HG03342 (cell line): ENCODE results near the gene GOSR2.
"Not testable (repeated sequence)": the region's sequence is repeated elsewhere in the genome, so short reads cannot be mapped to it uniquely, and the experiment has no call there.

Experiments
- ATAC-seq: cut with Tn5 transposase; IDR thresholded peaks from one replicate; pipeline ENCODE4 v1.9.1; 2021; ENCODE audit warnings: mild to moderate bottlenecking, moderate library complexity; ENCODE audit not compliant: unreplicated experiment

Gene GOSR2

GRCh38 chr17:46928467-46929261 lies 5.7 kb downstream of the GOSR2 start:
- no peak for ATAC-seq

DNA sequence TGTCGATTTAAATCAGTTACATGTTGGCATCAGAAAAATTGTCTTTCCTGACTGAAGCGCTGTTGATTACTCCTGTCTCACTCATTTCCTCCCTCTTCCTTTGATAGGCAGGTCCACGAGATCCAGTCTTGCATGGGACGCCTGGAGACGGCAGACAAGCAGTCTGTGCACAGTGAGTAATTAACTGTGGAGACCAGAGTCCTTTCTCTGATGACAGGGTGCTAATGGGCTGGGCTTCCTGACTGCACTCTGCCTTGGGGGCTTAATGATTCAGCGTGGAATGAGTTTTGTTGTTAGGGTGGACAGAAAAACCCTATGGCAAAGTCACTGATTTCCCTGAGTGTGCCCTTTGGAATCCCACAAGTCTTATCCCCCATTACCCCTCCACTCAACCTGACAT lies 6.5 kb downstream of the GOSR2 start:
- no peak for ATAC-seq

- no peak for ATAC-seq
Measured at GRCh38 chr17:46930051-46930450, 7.1 kb downstream of the GOSR2 start.

DNA sequence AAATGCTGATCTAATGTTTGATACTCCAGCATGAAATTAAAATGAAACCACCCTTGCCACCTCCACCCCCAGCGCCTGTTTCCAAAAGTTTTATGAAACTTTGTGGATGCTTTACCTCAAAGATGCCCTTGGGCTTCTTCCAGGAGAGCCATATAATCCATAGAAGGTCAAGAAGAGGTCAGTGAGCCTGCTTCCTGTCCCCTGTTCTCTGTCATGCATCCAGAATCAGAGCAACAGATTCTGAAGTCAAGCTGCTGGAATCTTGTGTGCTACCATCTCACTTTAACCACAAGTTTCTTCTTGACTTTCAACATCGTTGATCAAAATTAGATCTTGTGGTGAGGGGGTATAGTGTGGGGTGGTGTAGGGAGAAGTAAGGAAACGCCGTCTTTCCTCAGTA lies 8.6 kb downstream of the GOSR2 start:
- no peak for ATAC-seq

- no peak for ATAC-seq
Measured at GRCh38 chr17:46935658-46936266, 12.8 kb downstream of the GOSR2 start.

DNA sequence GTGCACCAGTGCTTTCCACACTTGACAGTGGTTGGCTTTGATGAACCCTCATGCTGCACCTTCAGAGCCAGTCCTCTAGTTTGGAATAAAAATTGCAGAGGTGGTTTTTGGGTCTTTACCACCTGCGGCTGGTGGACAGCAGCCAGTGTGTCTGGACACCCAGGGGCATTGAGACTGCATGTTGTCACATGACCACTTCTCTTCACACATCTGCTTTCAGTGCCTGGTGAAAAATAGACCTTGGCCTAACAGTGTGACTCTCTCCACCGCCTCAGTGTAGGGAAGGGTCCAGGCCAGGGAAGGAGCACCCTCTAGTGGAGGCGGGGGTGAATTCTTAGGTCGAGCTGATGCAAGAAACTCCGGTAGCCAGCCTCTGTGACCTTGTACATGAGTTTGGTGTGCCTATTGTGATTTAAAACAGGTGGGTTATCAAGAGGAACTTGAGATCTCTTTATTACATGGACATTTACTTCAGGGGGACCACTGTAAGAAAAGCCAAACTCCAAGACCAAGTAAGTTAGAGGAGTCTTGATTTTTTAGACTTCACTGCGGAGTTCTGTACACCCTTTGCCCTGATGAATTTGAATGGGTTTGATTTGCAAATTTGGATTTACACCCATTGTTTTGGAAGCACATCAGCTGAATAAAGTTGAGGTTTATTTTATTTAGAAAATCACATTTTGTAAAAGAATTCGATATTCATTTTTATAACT lies 17.9 kb downstream of the GOSR2 start:
- ATAC-seq = no peak

DNA sequence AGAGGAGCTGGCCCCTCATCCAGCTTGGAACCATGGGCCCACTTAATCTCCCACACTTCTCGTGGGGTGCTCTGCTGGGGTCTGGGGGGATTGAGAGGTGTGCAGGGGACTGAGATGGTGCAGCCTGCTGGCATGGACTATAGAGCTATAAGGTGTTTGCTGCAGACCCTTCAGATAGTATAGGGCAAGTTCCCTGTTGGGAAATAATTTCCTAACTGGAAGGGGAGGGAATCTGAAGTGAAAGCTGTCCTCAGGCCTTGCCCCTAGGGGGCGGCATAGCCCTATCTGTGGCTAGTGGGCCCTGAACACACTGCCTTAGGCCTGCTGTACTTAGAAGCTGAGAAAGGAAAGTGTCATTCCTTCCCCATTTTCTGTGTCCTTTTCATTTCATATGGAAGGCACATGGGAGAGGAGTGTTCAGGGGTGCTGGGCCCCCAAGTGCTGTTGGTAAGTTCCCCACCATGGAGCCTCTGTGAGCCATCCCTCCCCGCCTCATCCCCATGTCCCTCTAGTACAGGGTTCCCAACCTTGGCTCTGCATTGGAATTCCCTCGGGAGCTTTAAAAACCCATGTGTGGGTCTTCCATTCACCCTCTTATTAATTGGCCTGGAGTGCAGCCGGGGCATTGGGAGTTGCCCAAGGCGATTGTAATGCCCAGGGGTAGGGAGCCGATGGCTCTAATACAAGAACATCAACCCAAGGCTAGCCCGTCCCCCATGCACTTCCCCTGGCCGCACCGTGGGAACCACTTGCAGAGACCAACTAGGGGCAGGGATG lies 19.7 kb downstream of the GOSR2 start:
- no peak for ATAC-seq

- no peak for ATAC-seq
Measured at GRCh38 chr17:46943218-46943500, 20.2 kb downstream of the GOSR2 start.

DNA sequence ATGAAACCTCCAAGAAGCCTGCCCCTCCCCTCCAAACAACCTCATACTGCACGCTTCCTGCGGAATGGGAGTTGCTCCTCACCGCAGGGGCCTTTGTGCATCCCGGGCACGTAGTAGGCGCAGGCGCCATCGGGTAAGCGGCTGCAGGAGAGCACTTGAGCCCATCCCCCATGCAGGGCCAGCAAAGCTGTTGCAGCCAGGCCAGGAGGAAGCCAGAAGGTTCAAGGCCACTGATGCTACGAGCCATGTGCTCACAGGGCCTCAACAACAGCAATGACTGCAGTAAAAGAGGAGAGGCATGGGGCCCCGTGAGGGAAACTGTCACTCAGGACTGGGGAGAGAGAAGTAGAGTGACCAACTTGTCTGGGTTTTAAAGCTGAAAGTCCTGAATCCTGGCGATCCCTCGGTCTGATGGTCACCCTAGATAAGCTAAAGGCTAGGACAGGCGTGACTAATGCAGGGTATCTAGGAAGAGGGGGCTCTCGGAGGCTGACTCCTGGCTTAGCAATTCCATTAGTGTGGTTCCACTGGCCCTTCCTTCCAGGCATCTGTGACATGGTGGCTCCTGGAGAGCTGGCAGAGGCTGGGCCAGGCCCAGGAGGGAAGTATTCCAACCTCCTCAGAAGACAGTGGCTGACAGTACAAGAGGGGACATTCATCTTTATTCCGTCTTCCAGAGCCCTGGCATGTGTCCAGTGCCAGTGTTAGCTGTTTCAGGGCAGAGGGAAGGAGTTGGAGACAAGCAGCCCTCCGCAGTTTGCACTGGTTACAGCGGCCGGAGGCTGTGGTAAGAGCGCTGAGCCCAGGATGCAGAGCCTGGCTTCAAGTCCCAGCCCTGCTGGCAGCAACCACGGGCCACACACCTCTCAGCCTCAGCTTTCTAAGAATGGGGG lies 20.8 kb downstream of the GOSR2 start:
- no peak for ATAC-seq

GRCh38 chr17:46944931-46945330 lies 22.0 kb downstream of the GOSR2 start:
- no peak for ATAC-seq

GRCh38 chr17:46947216-46947615 lies 24.3 kb downstream of the GOSR2 start:
- no peak for ATAC-seq

GRCh38 chr17:46948544-46948943 lies 25.6 kb downstream of the GOSR2 start:
- no peak for ATAC-seq

DNA sequence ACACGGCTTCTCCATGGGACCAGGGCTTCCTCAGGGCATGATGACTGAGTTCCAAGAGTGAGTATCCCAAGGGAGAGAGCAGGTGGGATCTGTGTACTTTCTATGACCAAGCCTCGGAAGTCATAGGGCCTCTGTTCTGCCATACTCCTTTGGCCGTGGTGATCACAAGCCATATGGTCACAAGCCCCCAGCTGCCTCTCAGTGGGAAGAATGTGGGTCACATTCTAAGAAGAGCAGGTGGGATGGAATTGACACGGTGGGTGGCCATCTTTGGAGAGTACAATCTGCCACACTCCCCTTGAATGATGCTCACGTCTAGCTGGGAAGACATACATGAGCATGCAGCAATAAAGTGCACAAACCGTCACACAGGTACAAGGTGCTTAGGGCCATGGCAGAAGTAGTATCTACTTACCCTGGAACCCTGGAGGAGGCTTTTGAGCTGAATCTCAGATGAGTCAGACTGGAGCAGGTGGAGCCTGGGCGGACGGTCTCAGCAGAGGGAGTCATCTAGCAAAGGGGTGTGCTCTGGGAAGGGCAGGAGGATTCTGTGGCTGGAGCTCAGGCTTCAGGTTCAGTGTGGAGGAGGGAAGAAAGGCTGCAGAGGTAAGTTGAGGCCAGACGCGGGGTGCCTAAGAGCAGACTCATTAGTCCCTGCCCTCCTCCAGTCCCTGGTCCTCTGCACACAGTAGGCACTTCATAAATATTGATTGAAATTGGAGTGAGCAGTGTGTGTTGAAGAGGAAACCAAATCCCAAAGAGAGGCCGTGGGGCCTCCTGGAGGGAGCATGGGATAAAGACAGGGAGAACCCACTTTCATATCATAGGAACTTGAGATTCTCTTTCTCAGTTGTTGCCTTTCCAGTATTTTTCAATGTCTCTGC lies 26.6 kb downstream of the GOSR2 start:
- no peak for ATAC-seq

- no peak for ATAC-seq
Measured at GRCh38 chr17:46950342-46950996, 27.5 kb downstream of the GOSR2 start.

DNA sequence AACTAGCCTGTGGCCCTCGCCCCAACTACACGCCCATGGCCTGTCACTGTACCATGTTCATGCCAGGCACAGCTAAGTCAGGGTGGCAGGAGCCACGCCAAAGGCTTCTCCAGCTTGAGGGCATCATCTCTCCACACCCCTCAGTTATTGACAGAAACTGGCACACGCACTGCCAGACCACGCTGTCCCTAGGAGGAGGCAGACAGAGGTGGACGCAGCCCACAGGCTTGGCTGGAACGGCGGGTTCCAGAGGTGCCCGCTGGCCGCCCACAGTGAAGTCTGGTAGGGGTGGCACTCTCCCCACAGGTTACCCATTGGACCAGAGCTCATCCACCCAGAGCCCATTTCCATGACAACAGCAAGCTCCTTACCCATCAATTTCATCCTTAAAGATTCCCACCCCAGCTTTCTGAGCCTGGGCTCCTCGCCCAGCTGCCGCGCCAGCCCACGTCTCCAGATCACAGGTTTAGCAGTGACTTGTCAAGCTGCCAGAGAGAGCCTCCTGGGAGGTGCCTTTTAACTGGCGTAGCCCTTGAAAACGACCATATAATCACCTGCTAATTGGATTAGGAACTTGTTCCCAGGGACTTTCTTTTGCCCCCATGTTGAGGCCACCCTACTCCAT lies 28.1 kb downstream of the GOSR2 start:
- ATAC-seq = no peak

GRCh38 chr17:46951706-46952105 lies 28.7 kb downstream of the GOSR2 start:
- ATAC-seq = no peak

GRCh38 chr17:46952115-46952514 lies 29.2 kb downstream of the GOSR2 start:
- no peak for ATAC-seq

- not testable (repeated sequence) for ATAC-seq
Measured at GRCh38 chr17:46953191-46953590, 30.2 kb downstream of the GOSR2 start.
